NT2/D1 (cell line): ENCODE results near the gene TOMM6.

ENCODE experiments used
- DNase-seq: peaks from one replicate; pipeline ENCODE4 v3.0.0-alpha.2; 2011; ENCODE audit warnings: low read depth, low spot score
- H3K27me3 ChIP-seq: 2 replicates; pipeline ENCODE4 v1.6.0; 2011; ENCODE audit warnings: mild to moderate bottlenecking; ENCODE audit not compliant: insufficient read length, insufficient read depth
- H3K36me3 ChIP-seq: 2 replicates; pipeline ENCODE4 v1.6.1; 2011; ENCODE audit warnings: mild to moderate bottlenecking, low read length, mixed read lengths; ENCODE audit not compliant: insufficient read depth, insufficient read length
- H3K4me1 ChIP-seq: 2 replicates; pipeline ENCODE4 v1.5.1; 2011; ENCODE audit not compliant: insufficient read depth, insufficient read length
- H3K4me3 ChIP-seq: 2 replicates; pipeline ENCODE4 v1.5.1; 2011; ENCODE audit warnings: low read depth; ENCODE audit not compliant: insufficient read length
- H3K9ac ChIP-seq: 2 replicates; pipeline ENCODE4 v1.6.0; 2011; ENCODE audit warnings: low read depth; ENCODE audit not compliant: insufficient read length
- H3K9me3 ChIP-seq: 2 replicates; pipeline ENCODE4 v1.5.1; 2011; ENCODE audit warnings: mild to moderate bottlenecking, low read length; ENCODE audit not compliant: insufficient read depth
- SUZ12 ChIP-seq: IDR thresholded peaks from 2 replicates; pipeline ENCODE4 v1.6.1; 2011; ENCODE audit not compliant: insufficient read length, insufficient read depth; ENCODE audit errors: extremely low read depth
- YY1 ChIP-seq: IDR thresholded peaks from 2 replicates; pipeline ENCODE4 v1.6.1; 2011; ENCODE audit not compliant: insufficient read length, insufficient read depth
- ZNF274 ChIP-seq: IDR thresholded peaks from 2 replicates; pipeline ENCODE4 v1.6.1; 2011; ENCODE audit warnings: mild to moderate bottlenecking, low read depth, low read length

Gene TOMM6

GRCh38 chr6:41777551-41778285 lies 9.8 kb upstream of the TOMM6 start:
- no peak overlapping the region for H3K9ac ChIP-seq
- no peaks in the 10 kb centered on the region for H3K9me3 ChIP-seq
- H3K36me3 ChIP-seq: peaks cover 24% of the 10 kb centered on the region
- DNase-seq: no peak
- H3K4me1 ChIP-seq: no peaks in the 10 kb centered on the region
- peaks cover 15% of the 10 kb centered on the region for H3K27me3 ChIP-seq
- TF ChIP-seq SUZ12: no peak
- no peak for TF ChIP-seq ZNF274
- no peak for TF ChIP-seq YY1
- no peak overlapping the region for H3K4me3 ChIP-seq

- H3K36me3 ChIP-seq: peaks cover 22% of the 10 kb centered on the region
- peak overlapping the region; percentile 77 for H3K9ac ChIP-seq
- TF ChIP-seq ZNF274 (no peak), YY1 (no peak), SUZ12 (no peak)
- no peaks in the 10 kb centered on the region for H3K9me3 ChIP-seq
- H3K4me1 ChIP-seq: no peaks in the 10 kb centered on the region
- DNase-seq: no peak
- peaks cover 20% of the 10 kb centered on the region for H3K27me3 ChIP-seq
- peak overlapping the region; percentile 52 for H3K4me3 ChIP-seq
These were observed 8.6 kb upstream of the TOMM6 start for GRCh38 chr6:41778895-41779294.

- Histone ChIP-seq H3K4me1 (no peaks in the 10 kb centered on the region), H3K36me3 (peaks cover 19% of the 10 kb centered on the region), H3K9me3 (no peaks in the 10 kb centered on the region), H3K9ac (peak overlapping the region; percentile 77), H3K27me3 (peaks cover 20% of the 10 kb centered on the region), H3K4me3 (peak overlapping the region; percentile 52)
- no peak for DNase-seq
- TF ChIP-seq SUZ12 (no peak), YY1 (no peak), ZNF274 (no peak)
These were observed 8.2 kb upstream of the TOMM6 start for GRCh38 chr6:41779336-41779735.

- peak within 1 kb of the TSS; percentile 58 for H3K4me3 ChIP-seq
- peak within 1 kb of the TSS; percentile 77 for H3K9ac ChIP-seq
- DNase-seq: peak; percentile 91
- H3K36me3 ChIP-seq: peaks cover 14% of the 10 kb centered on the region
- peaks cover 2% of the 10 kb centered on the region; the same call in 1 of the 2 replicates for H3K9me3 ChIP-seq
- peaks cover 20% of the 10 kb centered on the region for H3K27me3 ChIP-seq
- TF ChIP-seq SUZ12 (no peak), ZNF274 (no peak), YY1 (no peak)
- no peaks in the 10 kb centered on the region for H3K4me1 ChIP-seq
These were observed 7.5 kb upstream of the TOMM6 start, which contains the start of gene FRS3 for GRCh38 chr6:41779788-41780550. TSS of gene FRS3 (minus strand) at chr6:41779900. CDS start at chr6:41776987, 2,913 bp downstream.

- no peak for DNase-seq
- Histone ChIP-seq H3K4me1 (no peaks in the 10 kb centered on the region), H3K27me3 (peaks cover 20% of the 10 kb centered on the region), H3K36me3 (peaks cover 8% of the 10 kb centered on the region), H3K9ac (peak within 1 kb of the TSS; percentile 77), H3K4me3 (peak within 1 kb of the TSS; percentile 58), H3K9me3 (peaks cover 10% of the 10 kb centered on the region; the same call in 1 of the 2 replicates)
- TF ChIP-seq SUZ12 (no peak), YY1 (no peak), ZNF274 (no peak)
These were observed 6.7 kb upstream of the TOMM6 start, which contains the start of gene PRICKLE4 for GRCh38 chr6:41780551-41781365. TSS of gene PRICKLE4 (plus strand) at chr6:41780782. CDS start at chr6:41783474, 2,692 bp downstream.

GRCh38 chr6:41781366-41781730 lies 6.1 kb upstream of the TOMM6 start:
- H3K4me3 ChIP-seq: peak overlapping the region; percentile 58
- H3K36me3 ChIP-seq: peaks cover 8% of the 10 kb centered on the region
- H3K9me3 ChIP-seq: peaks cover 14% of the 10 kb centered on the region; the same call in 1 of the 2 replicates
- H3K4me1 ChIP-seq: no peaks in the 10 kb centered on the region
- no peak for DNase-seq
- H3K27me3 ChIP-seq: peaks cover 24% of the 10 kb centered on the region
- peak overlapping the region; percentile 67 for H3K9ac ChIP-seq
- TF ChIP-seq ZNF274 (no peak), YY1 (no peak), SUZ12 (no peak)
